Mesendoderm (in vitro differentiated cells): ENCODE results near the gene CDH7. TPM values are rescaled to one million over a fixed set of nuclear protein-coding genes. Genes with fewer than 3 reads are reported as not detected.

ENCODE experiments used
- DNase-seq: peaks from one replicate; pipeline ENCODE4 v3.0.0; 2013
- H2AK5ac ChIP-seq: 2 replicates; pipeline ENCODE4 v1.6.1; 2013; ENCODE audit warnings: low read length, inconsistent platforms
- H2BK120ac ChIP-seq: 2 replicates; pipeline ENCODE4 v1.6.1; 2013; ENCODE audit warnings: low read depth, mild to moderate bottlenecking, low read length, moderate library complexity, mixed read lengths
- H2BK15ac ChIP-seq: replicated peaks from 2 replicates; pipeline ENCODE4 v1.6.1; 2013; ENCODE audit warnings: low read depth, mild to moderate bottlenecking, moderate library complexity
- H2BK5ac ChIP-seq: 2 replicates; pipeline ENCODE4 v1.6.1; 2013; ENCODE audit warnings: low read length, inconsistent platforms
- H3K18ac ChIP-seq: 2 replicates; pipeline ENCODE4 v1.6.1; 2013; ENCODE audit warnings: mild to moderate bottlenecking, low read length, mixed read lengths
- H3K23ac ChIP-seq: one replicate; pipeline ENCODE4 v1.6.1; 2013; ENCODE audit warnings: low read length
- H3K27ac ChIP-seq: 2 replicates; pipeline ENCODE4 v1.5.1; 2013; ENCODE audit warnings: low read depth, mild to moderate bottlenecking, inconsistent platforms, low read length, moderate library complexity
- H3K27me3 ChIP-seq: 2 replicates; pipeline ENCODE4 v1.6.1; 2013; ENCODE audit warnings: low read length, control low read depth, mild to moderate bottlenecking, inconsistent platforms; ENCODE audit not compliant: insufficient read depth, poor library complexity
- H3K36me3 ChIP-seq: 2 replicates; pipeline ENCODE4 v1.6.1; 2013; ENCODE audit warnings: low read length, inconsistent platforms; ENCODE audit not compliant: control insufficient read depth, insufficient read depth
- H3K4ac ChIP-seq: one replicate; pipeline ENCODE4 v1.6.1; 2013; ENCODE audit warnings: low read depth, mild to moderate bottlenecking, low read length, moderate library complexity
- H3K4me1 ChIP-seq: 2 replicates; pipeline ENCODE4 v1.6.1; 2013; ENCODE audit warnings: low read depth, low read length, inconsistent platforms; ENCODE audit not compliant: control insufficient read depth
- H3K4me2 ChIP-seq: 2 replicates; pipeline ENCODE4 v1.6.1; 2013; ENCODE audit warnings: low read length
- H3K4me3 ChIP-seq: 2 replicates; pipeline ENCODE4 v1.5.1; 2013; ENCODE audit warnings: mild to moderate bottlenecking, low read length
- H3K56ac ChIP-seq: one replicate; pipeline ENCODE4 v1.6.1; 2013; ENCODE audit warnings: low read length
- H3K79me1 ChIP-seq: 2 replicates; pipeline ENCODE4 v1.6.1; 2013; ENCODE audit warnings: low read length, inconsistent platforms
- H3K79me2 ChIP-seq: 2 replicates; pipeline ENCODE4 v1.6.1; 2013; ENCODE audit warnings: mild to moderate bottlenecking, low read length; ENCODE audit not compliant: control insufficient read depth, insufficient read depth
- H3K9ac ChIP-seq: 2 replicates; pipeline ENCODE4 v1.6.1; 2013; ENCODE audit warnings: low read length, inconsistent platforms
- H4K5ac ChIP-seq: one replicate; pipeline ENCODE4 v1.6.1; 2013; ENCODE audit warnings: low read length
- H4K8ac ChIP-seq: one replicate; pipeline ENCODE4 v1.6.1; 2013; ENCODE audit warnings: low read depth, mild to moderate bottlenecking, control low read depth, low read length, moderate library complexity
- WGBS: extraction: QIAGEN DNeasy Blood & Tissue Kit; methylation state at CpG from one replicate; pipeline ENCODE4 v1.1.7; 2013; ENCODE audit warnings: low lambda C conversion rate, missing lambda C conversion rate; ENCODE audit not compliant: insufficient coverage; ENCODE audit errors: extremely low coverage; 5-methylcytosine and 5-hydroxymethylcytosine counted together
- polyA plus RNA-seq, 2 experiments: library from polyadenylated mRNA; stranded (reverse); fragments of 200-250 nt; gene quantifications; one replicate each; pipeline ENCODE4 v1.2.3, GENCODE V29; 2013

Gene CDH7
- polyA plus RNA-seq (2013, experiment 1 of 2), result 0.32 TPM
- polyA plus RNA-seq (2013, experiment 2 of 2), result 0.25 TPM

GRCh38 chr18:65750389-65751154 is at the start of gene CDH7:
TSS of gene CDH7 (plus strand) at chr18:65751012. CDS start at chr18:65762843, 11,831 bp downstream.
- Histone ChIP-seq H3K27ac (no peak within 1 kb of the TSS), H3K4ac (no peak within 1 kb of the TSS), H2AK5ac (no peak within 1 kb of the TSS), H4K5ac (no peak within 1 kb of the TSS), H3K79me1 (no peaks in the 10 kb centered on the region), H3K23ac (no peak within 1 kb of the TSS), H4K8ac (no peak within 1 kb of the TSS), H3K9ac (peak within 1 kb of the TSS; percentile 47), H2BK15ac (no peak within 1 kb of the TSS), H3K56ac (peak within 1 kb of the TSS; percentile 58), H2BK5ac (no peak within 1 kb of the TSS), H3K36me3 (no peaks in the 10 kb centered on the region), H3K79me2 (no peaks in the 10 kb centered on the region), H3K4me3 (peak within 1 kb of the TSS; percentile 44), H3K18ac (no peak within 1 kb of the TSS), H3K4me2 (peak within 1 kb of the TSS; percentile 89), H3K27me3 (peaks cover 8% of the 10 kb centered on the region), H3K4me1 (no peaks in the 10 kb centered on the region), H2BK120ac (no peak within 1 kb of the TSS)
- DNase-seq, result no peak
- no CpG with 5 or more reads among the region's 85 CpGs for WGBS

GRCh38 chr18:65704046-65704445 is 46.8 kb upstream of the CDH7 start:
- Histone ChIP-seq H3K4me1 (no peaks in the 10 kb centered on the region), H3K4ac (no peak overlapping the region), H3K27ac (no peak overlapping the region), H3K79me1 (no peaks in the 10 kb centered on the region), H3K36me3 (no peaks in the 10 kb centered on the region), H3K4me3 (no peak overlapping the region), H3K27me3 (no peaks in the 10 kb centered on the region), H3K23ac (no peak overlapping the region), H2BK15ac (no peak overlapping the region), H3K4me2 (no peak overlapping the region), H2BK120ac (no peak overlapping the region), H3K9ac (no peak overlapping the region), H2AK5ac (no peak overlapping the region), H3K18ac (no peak overlapping the region), H4K5ac (no peak overlapping the region), H3K56ac (no peak overlapping the region), H4K8ac (no peak overlapping the region), H3K79me2 (no peaks in the 10 kb centered on the region), H2BK5ac (no peak overlapping the region)
- WGBS, result no CpG with 5 or more reads among the region's 1 CpG
- no peak for DNase-seq

GRCh38 chr18:65706646-65707045 is 44.2 kb upstream of the CDH7 start:
- Histone ChIP-seq H2BK15ac (no peak overlapping the region), H4K5ac (no peak overlapping the region), H2BK120ac (no peak overlapping the region), H3K23ac (no peak overlapping the region), H3K4me3 (no peak overlapping the region), H3K18ac (no peak overlapping the region), H4K8ac (no peak overlapping the region), H3K79me1 (no peaks in the 10 kb centered on the region), H3K56ac (no peak overlapping the region), H3K79me2 (no peaks in the 10 kb centered on the region), H3K36me3 (no peaks in the 10 kb centered on the region), H3K4me1 (no peaks in the 10 kb centered on the region), H2BK5ac (no peak overlapping the region), H2AK5ac (no peak overlapping the region), H3K4me2 (no peak overlapping the region), H3K4ac (no peak overlapping the region), H3K9ac (no peak overlapping the region), H3K27ac (no peak overlapping the region), H3K27me3 (no peaks in the 10 kb centered on the region)
- no CpG with 5 or more reads among the region's 1 CpG for WGBS
- peak; percentile 31 for DNase-seq

GRCh38 chr18:65711493-65711892 is 39.3 kb upstream of the CDH7 start:
- no CpG with 5 or more reads among the region's 1 CpG for WGBS

GRCh38 chr18:65721619-65722018 is 29.2 kb upstream of the CDH7 start:
- H2AK5ac ChIP-seq, result no peak overlapping the region
- no peak overlapping the region for H4K5ac ChIP-seq
- H3K4me2 ChIP-seq, result no peak overlapping the region
- no peak overlapping the region for H3K56ac ChIP-seq
- no peaks in the 10 kb centered on the region for H3K79me1 ChIP-seq
- WGBS, result no CpG with 5 or more reads among the region's 3 CpGs
- no peaks in the 10 kb centered on the region for H3K79me2 ChIP-seq
- H3K18ac ChIP-seq, result no peak overlapping the region
- peak overlapping the region; percentile 56 for H4K8ac ChIP-seq
- no peak overlapping the region for H2BK5ac ChIP-seq
- H3K36me3 ChIP-seq, result no peaks in the 10 kb centered on the region
- no peak overlapping the region for H3K27ac ChIP-seq
- H3K9ac ChIP-seq, result no peak overlapping the region
- H3K4ac ChIP-seq, result no peak overlapping the region
- no peak overlapping the region for H2BK120ac ChIP-seq
- no peak for DNase-seq
- no peak overlapping the region for H3K23ac ChIP-seq
- H3K4me1 ChIP-seq, result no peaks in the 10 kb centered on the region
- H3K4me3 ChIP-seq, result no peak overlapping the region
- H2BK15ac ChIP-seq, result no peak overlapping the region
- H3K27me3 ChIP-seq, result no peaks in the 10 kb centered on the region

More at GRCh38 chr18:65711493-65711892, 39.3 kb upstream of the CDH7 start:
- H3K23ac ChIP-seq, result no peak overlapping the region
- no peak overlapping the region for H3K18ac ChIP-seq
- DNase-seq, result no peak
- no peak overlapping the region for H3K4me3 ChIP-seq
- no peak overlapping the region for H2BK15ac ChIP-seq
- no peak overlapping the region for H3K4ac ChIP-seq
- no peaks in the 10 kb centered on the region for H3K27me3 ChIP-seq
- H2AK5ac ChIP-seq, result no peak overlapping the region
- no peaks in the 10 kb centered on the region for H3K4me1 ChIP-seq
- H3K4me2 ChIP-seq, result no peak overlapping the region
- H3K56ac ChIP-seq, result no peak overlapping the region
- no peak overlapping the region for H4K8ac ChIP-seq
- H3K9ac ChIP-seq, result no peak overlapping the region
- H2BK5ac ChIP-seq, result no peak overlapping the region
- no peaks in the 10 kb centered on the region for H3K36me3 ChIP-seq
- no peak overlapping the region for H2BK120ac ChIP-seq
- no peaks in the 10 kb centered on the region for H3K79me1 ChIP-seq
- no peak overlapping the region for H4K5ac ChIP-seq
- H3K79me2 ChIP-seq, result no peaks in the 10 kb centered on the region
- H3K27ac ChIP-seq, result no peak overlapping the region
